Stimulated activated CD4-positive, alpha-beta T cell treated with anti-CD3 and anti-CD28 coated beads, Interleukin-12 subunit alpha, Interleukin-12 subunit beta, amount 100 ng/mL, for 24 hours (primary cell): Measurements from ENCODE around the gene SGMS2.

Source experiments
- DNase-seq, 2 experiments: peaks; one replicate each; pipeline ENCODE4 v3.0.0-alpha.2; 2020; ENCODE audit warnings: low read depth in 2 of 2

SGMS2 gene

DNA sequence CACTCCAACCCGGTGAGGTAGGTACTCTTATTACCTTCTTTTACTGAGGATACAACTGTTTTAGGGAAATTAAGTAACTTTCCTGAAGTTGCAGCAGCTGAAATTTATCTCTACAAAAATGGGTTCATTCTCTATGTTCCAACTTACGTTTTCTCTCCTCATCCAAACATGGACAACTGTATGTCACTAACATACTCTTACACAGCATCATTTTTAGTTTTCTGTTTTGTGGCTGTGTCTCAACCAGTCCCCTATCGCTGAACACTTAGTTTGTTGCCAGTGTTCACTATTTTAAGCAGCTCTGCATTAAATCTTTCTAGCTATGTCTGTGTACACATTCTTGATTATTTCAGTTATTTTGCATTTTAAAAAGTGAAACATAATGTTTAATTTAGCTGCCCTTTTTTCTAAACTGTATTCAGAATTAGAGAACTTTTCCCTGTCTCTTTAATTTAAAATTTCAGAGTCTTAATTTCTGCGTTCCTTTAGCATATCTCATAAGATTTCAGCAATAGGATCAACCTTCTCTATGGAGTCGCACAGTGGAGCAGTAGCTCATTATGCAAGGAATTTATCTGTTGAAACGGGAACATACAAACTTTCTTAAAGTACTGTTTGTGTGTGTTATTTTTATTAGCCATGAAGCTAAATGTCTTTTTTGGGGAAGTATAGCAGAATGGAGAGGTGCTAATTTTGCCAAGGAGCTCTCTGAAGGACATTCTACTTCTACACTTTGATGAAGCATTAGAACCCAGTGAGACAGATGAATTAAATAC lies 3.8 kb downstream of the SGMS2 start:
- no peak for DNase-seq

DNA sequence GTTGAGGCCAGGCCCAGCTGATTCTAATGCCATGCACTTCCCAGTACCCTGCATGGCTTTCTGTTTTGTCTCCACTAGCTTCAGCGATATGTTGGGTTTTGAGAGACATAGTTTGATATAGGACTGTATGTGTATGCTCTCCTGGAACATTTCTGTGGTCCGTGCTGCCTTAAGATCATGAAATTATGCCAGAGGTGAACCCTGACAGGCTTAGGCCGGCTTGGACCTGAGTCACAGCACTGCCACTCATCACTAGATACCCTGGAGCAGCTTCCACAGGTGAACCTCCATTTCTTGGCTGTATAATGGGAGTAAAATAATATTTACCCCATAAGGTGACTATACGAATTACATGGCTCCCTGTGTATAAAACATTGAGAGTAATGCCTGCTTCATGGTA lies 6.4 kb downstream of the SGMS2 start:
- no peak for DNase-seq

DNA sequence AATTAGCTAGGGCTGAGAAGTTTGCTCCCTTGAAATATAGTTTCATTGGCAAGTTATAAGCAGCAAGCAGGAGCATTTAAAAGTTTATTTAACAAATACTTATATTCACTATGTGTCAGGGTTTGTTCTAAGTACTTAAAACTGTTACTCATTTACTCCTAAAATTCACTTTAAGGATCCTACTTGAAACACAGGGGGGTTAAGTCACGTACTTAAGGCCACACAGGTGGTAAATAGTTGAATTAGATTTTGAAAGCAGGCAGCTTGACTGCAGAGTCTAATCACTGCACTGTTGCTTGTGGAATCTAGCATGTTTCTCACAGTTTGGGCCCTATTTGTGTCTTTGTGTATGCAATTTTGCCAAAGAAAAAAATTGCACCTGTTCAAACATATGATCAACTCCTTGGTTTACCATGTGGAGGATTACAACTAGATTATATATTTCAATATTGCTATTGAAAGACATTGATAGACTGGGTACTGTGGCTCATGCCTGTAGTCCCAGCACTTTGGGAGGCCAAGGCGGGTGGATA lies 7.6 kb downstream of the SGMS2 start:
- no peak for DNase-seq

DNA sequence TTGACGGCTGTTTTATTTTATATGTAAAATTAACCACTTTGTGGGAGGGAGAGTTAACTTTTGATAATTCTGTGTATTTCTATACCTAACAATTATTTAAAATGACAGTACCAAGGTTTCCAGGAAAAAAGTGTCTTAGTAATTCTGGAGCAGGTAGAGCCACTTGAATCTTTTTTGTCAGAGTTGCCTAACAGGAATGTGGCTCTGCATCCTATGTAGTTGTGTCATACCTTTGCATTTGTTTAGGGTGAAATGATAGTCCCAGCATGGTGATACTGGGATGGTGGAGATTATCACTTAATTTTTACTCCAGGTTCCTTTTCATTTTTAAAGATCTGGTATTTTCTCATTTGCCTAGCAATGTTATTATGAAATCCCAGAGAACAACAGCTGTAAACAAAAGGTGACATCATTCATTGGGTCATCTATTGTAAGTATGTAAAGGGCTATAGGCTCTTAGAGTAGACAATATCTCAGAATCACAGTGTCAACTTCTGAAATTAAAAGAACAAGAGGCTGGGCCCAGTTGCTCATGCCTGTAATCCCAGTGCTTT lies 9.6 kb downstream of the SGMS2 start:
- DNase-seq = no peak

DNA sequence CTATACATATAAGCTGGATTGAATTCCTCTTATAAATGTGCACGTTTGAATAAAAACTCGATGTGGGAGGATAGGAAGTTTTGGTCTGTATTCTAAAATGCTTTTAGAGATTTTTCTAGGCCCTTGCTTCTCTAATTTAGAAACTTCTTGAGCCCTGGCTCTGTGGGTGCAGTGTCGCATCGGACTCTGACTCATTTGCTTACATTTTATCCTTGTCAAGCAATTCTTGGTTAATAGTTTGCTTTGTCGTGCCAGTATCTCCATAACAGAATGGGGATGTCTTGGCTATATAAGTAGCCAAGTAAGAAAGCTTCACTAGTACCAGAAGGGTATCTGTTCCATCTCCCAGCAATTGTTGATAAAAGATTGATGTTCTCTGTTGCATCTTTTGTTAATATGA lies 10.7 kb downstream of the SGMS2 start:
- no peak for DNase-seq

DNA sequence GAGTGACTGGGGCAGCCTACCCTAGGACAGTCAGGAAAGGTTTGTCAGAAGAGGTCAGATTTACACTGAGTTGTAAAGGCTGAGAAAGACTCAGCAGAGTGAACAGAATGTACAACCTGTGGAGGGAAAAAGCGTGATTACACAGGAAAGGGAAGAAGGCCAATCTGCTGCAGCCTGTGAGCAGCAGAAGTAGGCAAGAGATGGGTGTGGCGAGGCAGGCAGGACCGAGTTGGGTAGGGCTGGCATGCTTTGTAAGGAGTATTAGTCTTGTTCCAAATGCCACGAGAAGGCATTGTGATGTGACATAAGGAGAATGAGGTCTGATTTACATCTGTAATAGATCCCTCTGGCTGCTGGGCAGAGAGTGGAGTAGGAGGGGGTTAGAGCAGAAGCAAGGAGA lies 12.6 kb downstream of the SGMS2 start:
- DNase-seq = no peak

DNA sequence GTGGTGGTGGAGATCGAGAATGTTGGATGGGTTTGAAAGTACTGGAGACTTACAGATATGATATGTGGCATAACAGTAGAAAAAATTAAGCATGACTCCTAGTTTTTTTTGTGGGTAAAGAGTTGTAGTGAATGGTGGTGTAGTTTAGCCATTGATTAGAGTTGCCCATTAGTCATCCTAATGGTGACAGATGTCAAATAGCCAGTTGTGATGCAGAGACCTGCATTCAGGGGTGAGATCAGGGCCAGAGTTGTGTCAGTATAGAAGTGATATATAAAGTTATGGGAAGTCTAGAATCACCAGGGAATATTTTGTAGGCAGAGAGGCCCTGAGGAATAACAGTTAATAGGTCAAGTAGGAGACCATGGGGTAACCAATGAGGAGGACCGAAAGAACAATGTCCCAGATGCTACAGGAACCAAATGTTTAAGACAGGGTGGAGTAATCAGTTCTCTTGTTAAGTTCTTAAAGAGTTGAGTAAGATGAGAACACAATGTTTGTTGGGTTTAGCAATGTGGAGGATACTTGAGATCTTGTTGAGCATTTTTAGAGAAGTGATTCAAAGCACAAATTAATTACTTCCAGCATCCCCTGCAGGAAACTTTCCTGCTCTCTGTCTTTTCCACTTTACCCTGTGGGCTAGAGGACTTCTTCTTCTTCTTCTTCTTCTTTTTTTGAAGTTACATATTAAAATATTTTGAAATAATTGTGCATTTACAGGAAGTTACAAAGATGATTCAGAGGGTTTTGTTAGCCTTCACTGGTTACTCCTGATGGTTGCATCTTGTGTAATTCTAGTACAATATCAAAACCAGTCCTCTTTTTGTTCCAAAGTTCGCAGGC lies 13.3 kb downstream of the SGMS2 start:
- DNase-seq = no peak

DNA sequence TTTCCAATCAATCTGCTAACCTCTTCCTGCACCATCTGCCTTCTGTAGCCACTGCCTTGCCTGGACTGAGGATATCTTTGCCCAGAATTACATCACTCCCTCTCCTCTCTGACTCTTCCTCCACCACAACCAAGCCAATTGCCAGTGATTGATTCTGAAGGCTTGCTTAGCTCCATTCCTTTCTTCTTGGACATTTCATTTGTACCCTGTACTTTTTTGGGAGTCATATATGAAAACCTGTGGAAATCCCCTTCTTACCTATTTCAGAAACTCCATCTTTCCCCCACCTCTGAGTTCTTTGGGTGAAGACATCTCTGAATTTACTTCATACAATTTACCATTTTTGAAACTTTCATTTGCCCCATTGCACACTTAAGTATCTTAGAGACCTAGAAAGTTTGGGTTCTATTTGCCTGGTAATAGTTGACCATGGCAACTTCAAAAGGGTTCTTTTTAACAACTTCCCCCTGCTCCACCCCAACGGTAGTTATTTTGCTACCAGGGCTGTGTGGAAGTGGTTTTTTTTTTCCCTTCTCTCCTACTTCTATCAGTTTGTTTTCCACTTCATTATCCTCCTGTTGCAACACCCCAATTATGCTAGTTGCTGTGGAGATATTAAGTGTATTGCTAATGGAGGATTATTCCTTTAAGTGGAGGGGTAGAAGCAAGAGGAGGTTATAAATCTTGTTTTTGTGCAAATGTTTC lies 14.3 kb downstream of the SGMS2 start:
- DNase-seq = no peak

DNA sequence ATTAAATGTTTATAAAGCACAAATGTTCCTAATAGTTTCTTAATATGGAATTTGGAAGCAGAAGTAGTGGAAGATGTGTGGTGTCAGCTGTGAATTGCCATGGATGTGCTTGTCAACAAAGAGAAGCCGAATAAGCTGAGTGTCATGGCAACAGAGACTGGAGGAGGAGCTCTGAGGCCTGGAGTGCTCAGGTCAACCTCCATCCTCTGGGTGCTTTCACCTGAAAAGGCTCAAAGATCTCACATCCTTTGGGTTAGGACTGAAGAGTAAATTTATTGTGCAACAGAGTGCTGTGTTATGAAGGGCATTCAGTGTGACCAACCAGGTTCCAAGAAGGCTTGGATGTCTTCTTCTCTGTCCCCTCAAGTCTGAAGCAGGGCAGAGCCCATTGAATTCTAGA lies 18.7 kb downstream of the SGMS2 start:
- no peak for DNase-seq

DNA sequence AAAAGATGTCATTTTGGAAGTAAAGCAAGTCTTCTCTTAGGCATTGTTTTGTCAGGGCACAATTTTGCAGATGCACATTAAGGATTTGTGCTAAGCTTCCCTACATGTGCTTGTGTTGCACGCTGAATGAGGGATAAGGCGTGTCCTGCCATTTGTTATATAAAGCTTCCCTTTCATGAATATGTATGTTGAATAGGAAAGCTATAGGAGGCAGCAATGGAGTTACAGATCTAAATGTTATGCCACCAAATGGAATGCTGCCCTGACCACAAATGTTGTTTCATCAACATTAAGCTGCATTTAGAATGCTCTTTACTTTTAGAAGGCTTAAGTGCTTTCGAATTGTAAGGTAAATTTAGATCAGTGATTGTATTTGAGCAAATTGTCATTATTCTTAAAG lies 20.9 kb downstream of the SGMS2 start:
- DNase-seq = no peak

DNA sequence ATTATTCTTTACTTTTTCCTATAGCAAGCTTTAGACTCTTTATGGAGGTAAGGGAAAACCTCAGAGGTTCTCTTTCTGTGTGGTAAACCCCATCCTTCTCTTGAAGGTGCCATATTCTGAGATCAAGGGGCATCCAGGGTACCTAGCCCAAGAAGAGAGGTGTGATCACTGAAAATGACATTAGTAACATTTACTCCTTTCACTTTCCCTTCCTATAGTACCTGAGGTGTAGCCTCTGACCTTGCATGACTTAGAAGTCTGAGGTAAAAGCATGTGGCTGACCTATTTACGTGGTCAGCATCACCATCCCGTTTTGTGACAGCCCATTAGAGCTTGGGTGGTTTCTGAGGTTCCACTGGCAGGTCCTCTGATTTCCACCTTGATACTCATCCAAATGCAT lies 25.7 kb downstream of the SGMS2 start:
- DNase-seq = no peak

DNA sequence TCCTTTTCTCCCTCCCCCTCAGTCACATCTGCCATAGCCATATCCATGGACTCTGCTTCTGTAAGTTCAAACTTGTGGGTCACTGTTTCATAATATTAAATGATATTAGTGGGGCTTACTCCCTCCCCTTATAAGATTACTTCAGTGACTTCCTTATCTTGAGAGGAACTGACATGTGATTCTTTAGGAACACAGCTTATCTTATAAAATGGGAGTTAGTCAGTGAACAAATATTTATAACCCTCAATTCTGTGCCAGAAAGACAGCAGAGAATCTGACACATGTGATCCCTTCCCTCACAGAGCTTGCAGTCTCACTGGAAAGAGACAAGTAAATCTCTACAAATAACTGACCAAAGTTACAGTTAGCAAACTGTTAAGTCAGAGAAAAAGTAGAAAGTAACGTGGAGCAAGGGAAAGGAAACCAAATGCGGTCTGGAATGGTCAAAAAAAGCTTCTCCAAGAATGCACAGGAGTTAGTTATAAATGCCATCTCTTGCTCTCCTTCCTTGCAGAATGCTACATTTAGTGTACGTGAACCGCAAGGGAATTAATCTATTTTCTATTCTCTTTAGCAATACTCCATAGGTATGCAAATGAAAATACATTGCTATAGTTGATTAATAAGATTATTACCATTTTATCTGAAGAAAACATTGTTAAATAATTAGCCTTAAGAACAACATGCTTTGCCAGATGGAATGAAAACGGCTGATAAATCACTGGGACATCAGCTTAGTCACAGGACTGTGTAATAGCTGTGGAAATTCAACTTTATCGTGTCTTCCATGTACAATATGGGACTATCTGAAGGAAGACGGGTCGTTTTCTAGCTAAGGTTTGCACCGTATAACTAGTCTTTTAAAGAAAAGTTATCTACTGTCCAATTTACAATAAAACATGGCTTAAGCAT lies 29.0 kb downstream of the SGMS2 start:
- no peak for DNase-seq

DNA sequence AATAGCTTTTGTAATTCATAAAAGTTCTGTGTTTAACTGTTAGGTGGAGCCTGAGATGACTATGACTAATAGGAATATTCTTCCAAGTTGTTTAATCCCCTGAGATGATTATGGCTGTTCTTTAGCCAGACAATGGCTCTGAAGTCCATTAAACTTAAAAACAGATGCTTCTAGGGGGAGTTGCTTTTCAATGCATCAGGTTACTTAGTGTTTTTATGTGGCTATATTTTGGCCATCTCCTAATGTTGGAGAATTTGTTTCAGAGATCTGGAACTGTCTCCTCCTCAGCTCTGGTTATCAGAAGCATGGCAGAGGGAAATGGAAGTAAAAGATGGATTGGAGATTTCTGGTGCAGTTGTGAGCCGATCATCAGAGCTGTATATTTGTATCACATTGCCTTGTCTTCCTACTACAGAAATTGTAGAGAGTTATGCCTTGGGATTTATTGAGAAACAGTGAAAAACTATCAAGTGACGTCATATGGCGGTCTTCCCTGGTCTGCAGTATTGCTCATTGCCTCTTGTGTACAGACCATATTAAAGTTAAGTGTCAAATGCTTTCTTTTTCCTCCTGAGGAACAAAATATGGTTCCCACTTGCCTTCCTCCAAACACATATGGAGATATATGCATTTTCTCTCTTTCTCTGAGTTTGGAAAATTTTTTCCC lies 29.8 kb downstream of the SGMS2 start:
- DNase-seq = no peak

DNA sequence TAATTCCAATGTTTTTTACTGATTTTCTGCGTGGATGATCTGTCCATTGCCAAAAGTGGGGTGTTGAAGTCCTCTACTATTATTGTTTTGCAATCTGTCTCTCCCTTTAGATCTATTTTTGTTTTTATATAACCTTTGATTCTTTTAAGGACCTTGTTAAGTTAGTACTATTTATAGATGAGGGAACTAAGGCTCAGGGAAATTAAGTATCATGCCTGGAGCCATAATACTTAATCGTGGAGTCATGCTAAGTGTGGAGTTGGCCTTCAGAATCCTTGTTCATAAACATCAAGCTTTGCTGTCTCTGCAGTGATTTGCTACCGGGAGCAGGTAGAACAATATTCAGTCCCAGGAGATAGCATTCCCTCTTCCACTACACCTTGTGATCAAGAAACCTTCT lies 31.0 kb downstream of the SGMS2 start:
- no peak for DNase-seq

DNA sequence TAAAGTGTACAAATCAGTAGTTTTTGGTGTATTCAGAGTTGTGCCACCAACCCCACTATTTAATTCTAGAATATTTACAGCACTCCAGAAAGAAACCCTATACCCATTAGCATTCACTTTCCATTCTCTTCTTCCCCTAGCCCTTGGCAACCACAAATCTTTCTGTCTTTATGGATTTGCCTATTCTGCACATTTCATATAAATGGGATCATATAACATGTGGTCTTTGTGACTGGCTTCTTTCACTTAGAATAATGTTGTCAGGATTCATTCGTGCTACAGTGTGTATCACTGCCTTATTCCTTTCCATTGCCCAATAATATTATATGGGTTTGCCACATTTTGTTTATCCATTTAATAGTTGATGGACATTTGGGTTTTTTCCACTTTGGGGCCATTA lies 32.2 kb downstream of the SGMS2 start:
- no peak for DNase-seq

DNA sequence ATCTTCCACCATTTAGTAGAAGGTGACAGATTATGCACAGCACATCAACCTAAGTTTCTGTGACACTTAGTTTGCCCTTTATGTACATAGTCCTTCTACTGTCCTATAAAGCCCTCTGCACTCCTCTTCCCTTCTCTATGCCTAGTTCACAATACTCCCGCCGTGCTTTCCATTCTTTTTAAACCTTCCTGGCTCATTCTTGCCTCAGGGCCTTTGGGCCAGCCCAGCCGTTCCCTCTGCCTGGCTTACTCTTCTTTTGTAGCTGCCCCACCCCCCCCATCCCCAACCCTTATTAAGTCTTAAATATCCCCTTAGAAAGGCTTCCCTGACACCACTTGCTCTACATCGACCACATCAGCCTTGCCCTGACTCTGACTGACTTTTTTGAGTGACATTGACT lies 33.0 kb downstream of the SGMS2 start:
- no peak for DNase-seq

DNA sequence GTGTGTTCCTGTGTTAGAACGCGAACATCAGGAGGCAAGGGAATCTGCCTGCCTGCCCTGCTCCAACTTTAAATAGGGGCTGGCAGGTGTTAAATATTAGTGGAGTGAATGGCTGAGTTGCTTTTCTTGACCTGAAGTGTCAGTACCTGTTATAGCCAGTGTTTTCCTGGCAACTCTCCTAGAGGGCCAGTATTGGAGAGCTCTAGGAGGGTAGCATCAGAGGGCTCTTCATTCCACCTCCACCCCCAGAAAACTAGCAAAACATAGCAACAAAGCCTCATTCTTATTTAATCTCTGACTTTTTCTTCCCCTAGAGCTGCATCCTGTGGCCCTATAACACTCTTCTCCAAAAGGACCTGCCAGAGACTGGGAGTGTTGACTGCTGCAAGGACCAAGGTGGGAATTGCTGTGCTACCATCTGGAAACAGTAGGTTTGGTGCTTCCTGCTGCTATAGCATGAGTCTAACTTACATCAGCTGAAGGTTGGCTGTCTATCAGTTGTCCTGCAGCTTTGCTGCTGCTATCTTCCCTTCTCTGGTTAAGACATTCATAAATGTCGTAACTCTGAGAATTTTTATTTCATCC lies 33.5 kb downstream of the SGMS2 start:
- no peak for DNase-seq

DNA sequence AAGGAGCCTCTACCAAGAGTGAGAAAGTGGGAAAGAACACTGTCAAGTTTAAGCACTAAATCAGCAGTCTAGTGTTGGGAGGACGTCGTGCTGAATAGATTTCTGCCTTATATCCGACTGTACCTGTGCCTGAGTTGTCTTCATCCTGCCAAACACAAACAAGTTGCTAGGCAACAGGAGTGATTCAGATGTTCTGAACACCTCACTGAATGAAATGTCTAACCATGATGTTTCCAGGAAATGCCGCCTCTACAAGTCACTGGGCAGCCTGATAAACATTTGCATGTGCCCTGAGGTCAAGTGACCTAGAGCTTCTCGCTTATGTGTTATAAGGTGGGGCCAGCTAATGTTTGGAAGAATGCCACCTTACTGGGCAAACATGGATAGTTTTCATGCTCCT lies 37.9 kb downstream of the SGMS2 start:
- DNase-seq = no peak

DNA sequence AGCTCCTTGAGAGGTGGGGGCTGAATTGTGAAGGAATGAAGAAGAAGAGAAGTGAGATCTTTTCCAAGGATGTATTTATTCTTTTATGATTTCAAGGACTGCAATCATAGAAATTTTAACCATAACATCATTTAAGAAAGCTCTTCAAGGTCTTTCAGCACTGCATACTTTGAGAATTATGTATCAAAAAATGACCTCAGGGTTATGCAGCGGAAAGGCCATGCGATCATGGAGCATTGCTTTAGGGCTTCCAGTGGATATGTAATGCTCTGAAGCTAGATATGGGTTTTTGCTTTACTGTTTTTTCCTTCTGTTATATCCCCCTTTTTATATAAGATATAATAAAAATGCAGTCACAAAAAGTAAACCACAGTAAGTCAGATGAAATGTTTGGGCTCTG lies 38.7 kb downstream of the SGMS2 start:
- DNase-seq = no peak

DNA sequence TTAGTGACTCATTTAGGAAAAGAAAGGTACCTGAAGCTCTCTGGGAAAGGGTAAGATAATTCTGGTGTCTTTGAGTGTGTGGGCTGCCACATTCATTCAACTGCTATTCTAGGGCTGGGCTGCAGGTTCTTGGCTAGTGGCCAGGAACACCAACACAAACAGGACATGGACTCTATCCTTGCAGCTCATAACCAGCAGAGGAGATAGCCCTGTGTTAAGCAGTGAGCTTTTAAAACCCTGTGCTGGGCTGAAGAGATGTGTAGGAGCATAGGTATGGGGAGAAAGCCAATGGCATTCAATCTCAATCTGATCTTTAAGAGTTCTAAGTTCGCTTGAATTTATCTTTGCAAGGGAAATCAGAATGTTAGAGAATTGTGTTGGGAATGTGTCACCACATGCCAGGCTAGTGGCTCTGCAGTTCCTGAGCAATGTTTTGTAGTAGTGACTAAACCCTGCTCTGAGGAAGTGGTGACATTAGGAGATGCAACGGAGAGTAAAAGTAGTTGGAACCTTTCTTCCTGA lies 39.2 kb downstream of the SGMS2 start:
- peak in 1 of 2 experiments; percentile 2 for DNase-seq
